ENCODE results near the gene PRCC. TPM values are rescaled to one million over a fixed set of nuclear protein-coding genes. Genes with fewer than 3 reads are reported as not detected.

PRCC gene
- total RNA-seq, 1 donor from 2014 or later = 60.9 TPM

DNA sequence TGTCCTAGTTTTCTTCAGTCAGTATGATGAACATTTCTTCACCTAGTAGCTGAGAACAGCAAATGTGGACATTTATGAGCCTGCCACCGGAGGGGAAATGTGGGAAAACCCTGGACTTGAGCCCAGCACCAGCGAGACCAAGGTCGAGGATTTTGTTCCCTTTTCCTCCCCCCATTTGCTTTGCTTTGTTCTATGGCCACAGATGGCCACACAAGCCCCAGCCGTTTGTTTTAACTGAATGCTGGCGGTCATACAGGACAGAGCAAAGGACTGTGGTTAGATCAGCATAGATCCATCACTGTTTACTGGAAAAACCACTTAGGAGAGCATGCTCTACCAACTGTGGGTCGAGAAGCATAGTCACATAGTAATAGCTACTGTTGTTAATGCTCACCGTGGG is 28.5 kb downstream of the PRCC start:
- Mint-ChIP-seq H3K4me3 (ENCODE audit: unreplicated experiment) (no peak overlapping the region), H3K27me3 (ENCODE audit: low read depth) (no peaks in the 10 kb centered on the region)

GRCh38 chr1:156796340-156797097 is 29.2 kb downstream of the PRCC start:
- Mint-ChIP-seq H3K36me3 (ENCODE audit: low read depth) (peaks cover 36% of the 10 kb centered on the region), H3K27ac (ENCODE audit: unreplicated experiment) (no peak overlapping the region), H3K9me3 (ENCODE audit: low read depth) (no peaks in the 10 kb centered on the region), H3K4me1 (ENCODE audit: low read depth) (peaks cover 7% of the 10 kb centered on the region), H3K4me3 (ENCODE audit: unreplicated experiment) (no peak overlapping the region), H3K27me3 (ENCODE audit: low read depth) (no peaks in the 10 kb centered on the region)
- no peak for DNase-seq (ENCODE audit: low spot score)
- TF ChIP-seq, protein P1, sequence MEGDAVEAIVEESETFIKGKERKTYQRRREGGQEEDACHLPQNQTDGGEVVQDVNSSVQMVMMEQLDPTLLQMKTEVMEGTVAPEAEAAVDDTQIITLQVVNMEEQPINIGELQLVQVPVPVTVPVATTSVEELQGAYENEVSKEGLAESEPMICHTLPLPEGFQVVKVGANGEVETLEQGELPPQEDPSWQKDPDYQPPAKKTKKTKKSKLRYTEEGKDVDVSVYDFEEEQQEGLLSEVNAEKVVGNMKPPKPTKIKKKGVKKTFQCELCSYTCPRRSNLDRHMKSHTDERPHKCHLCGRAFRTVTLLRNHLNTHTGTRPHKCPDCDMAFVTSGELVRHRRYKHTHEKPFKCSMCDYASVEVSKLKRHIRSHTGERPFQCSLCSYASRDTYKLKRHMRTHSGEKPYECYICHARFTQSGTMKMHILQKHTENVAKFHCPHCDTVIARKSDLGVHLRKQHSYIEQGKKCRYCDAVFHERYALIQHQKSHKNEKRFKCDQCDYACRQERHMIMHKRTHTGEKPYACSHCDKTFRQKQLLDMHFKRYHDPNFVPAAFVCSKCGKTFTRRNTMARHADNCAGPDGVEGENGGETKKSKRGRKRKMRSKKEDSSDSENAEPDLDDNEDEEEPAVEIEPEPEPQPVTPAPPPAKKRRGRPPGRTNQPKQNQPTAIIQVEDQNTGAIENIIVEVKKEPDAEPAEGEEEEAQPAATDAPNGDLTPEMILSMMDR (IDR thresholded peaks at IDR 0.05) = no peak

More for the DNA sequence above, 28.5 kb downstream of the PRCC start:
- H3K27ac Mint-ChIP-seq (ENCODE audit: unreplicated experiment) = no peak overlapping the region
- H3K9me3 Mint-ChIP-seq (ENCODE audit: low read depth) = no peaks in the 10 kb centered on the region
- H3K4me1 Mint-ChIP-seq (ENCODE audit: low read depth) = peaks cover 3% of the 10 kb centered on the region
- peaks cover 35% of the 10 kb centered on the region for H3K36me3 Mint-ChIP-seq (ENCODE audit: low read depth)
- TF ChIP-seq, protein P1 (IDR thresholded peaks at IDR 0.05) = no peak
- no peak for DNase-seq (ENCODE audit: low spot score)

GRCh38 chr1:156797212-156797871 is 30.0 kb downstream of the PRCC start:
- TF ChIP-seq, protein P1 (IDR thresholded peaks at IDR 0.05) = peak; percentile 87
- Mint-ChIP-seq H3K9me3 (ENCODE audit: low read depth) (no peaks in the 10 kb centered on the region), H3K27ac (ENCODE audit: unreplicated experiment) (no peak overlapping the region), H3K27me3 (ENCODE audit: low read depth) (no peaks in the 10 kb centered on the region), H3K36me3 (ENCODE audit: low read depth) (peaks cover 33% of the 10 kb centered on the region), H3K4me1 (ENCODE audit: low read depth) (peaks cover 7% of the 10 kb centered on the region), H3K4me3 (ENCODE audit: unreplicated experiment) (no peak overlapping the region)
- no peak for DNase-seq (ENCODE audit: low spot score)

DNA sequence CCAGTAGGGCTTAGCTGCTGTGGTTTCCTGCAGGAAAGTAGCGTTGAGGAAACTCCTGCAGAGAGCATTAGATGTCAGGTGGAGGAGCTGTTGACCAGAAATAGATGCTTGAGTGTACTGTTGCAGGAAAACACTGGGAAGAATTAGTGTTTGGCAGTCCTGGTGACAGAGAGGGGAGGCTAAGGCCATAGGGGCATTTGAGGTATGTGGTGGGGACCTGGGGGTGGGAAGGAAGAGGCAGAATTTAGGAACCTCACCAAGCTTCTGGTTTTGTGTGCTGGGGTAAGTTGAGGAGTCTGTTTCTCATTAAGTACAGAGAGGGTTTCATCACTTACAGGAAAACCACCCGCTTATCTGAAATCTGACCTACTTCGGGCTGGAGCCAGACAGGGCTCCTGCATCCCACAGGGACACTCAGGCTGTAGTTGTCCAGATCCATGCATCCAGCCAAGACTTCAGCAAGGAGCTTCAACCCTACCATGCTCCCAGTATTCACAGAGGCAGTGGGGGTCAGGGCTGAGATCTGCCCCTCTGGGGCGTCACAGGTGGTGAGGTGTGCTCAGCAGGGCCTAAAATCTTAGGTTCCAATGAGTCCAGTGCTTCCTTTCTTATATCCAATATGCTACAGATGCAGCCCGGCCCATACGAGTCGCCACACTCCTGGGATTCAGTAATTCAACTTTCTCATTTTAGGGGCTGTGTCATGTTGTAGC is 34.2 kb downstream of the PRCC start:
- H3K4me3 Mint-ChIP-seq (ENCODE audit: unreplicated experiment) = no peak overlapping the region
- DNase-seq (ENCODE audit: low spot score) = no peak

More for the DNA sequence above, 34.2 kb downstream of the PRCC start:
- H3K9me3 Mint-ChIP-seq (ENCODE audit: low read depth) = no peaks in the 10 kb centered on the region
- peaks cover 7% of the 10 kb centered on the region for H3K4me1 Mint-ChIP-seq (ENCODE audit: low read depth)
- H3K36me3 Mint-ChIP-seq (ENCODE audit: low read depth) = peaks cover 12% of the 10 kb centered on the region
- no peaks in the 10 kb centered on the region for H3K27me3 Mint-ChIP-seq (ENCODE audit: low read depth)
- no peak overlapping the region for H3K27ac Mint-ChIP-seq (ENCODE audit: unreplicated experiment)
- TF ChIP-seq, protein P1 (IDR thresholded peaks at IDR 0.05) = peak; percentile 57
